ENCODE results near the gene UNC93B1. TPM values are rescaled to one million over a fixed set of nuclear protein-coding genes. Genes with fewer than 3 reads are reported as not detected.

The UNC93B1 gene
- polyA plus RNA-seq, 1 experiment: 38.0 TPM

GRCh38 chr11:68014157-68014946 lies 10.5 kb upstream of the UNC93B1 start:
- no peak overlapping the region for H3K4me3 ChIP-seq (ENCODE audit: low read depth, low read length)
- ChIA-PET POLR2A (no interaction called here), CTCF (interaction anchor here (0.8 to 2.6 kb wide), 6 partner anchors 11 to 195 kb away, joined by 3 to 7 read pairs (median 3); partner anchors contain the start of gene NDUFS8)
- H3K36me3 ChIP-seq (ENCODE audit: control insufficient read depth, insufficient read depth, low read length): no peaks in the 10 kb centered on the region; the same call in 1 of the 2 replicates
- no peaks in the 10 kb centered on the region for H3K27me3 ChIP-seq (ENCODE audit: control insufficient read depth, insufficient read depth, low read length)
- TF ChIP-seq, protein P1, sequence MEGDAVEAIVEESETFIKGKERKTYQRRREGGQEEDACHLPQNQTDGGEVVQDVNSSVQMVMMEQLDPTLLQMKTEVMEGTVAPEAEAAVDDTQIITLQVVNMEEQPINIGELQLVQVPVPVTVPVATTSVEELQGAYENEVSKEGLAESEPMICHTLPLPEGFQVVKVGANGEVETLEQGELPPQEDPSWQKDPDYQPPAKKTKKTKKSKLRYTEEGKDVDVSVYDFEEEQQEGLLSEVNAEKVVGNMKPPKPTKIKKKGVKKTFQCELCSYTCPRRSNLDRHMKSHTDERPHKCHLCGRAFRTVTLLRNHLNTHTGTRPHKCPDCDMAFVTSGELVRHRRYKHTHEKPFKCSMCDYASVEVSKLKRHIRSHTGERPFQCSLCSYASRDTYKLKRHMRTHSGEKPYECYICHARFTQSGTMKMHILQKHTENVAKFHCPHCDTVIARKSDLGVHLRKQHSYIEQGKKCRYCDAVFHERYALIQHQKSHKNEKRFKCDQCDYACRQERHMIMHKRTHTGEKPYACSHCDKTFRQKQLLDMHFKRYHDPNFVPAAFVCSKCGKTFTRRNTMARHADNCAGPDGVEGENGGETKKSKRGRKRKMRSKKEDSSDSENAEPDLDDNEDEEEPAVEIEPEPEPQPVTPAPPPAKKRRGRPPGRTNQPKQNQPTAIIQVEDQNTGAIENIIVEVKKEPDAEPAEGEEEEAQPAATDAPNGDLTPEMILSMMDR (IDR thresholded peaks at IDR 0.05; ENCODE audit: insufficient read depth, low read depth, low read length): no peak
- DNase-seq (ENCODE audit: low read depth): no peak

DNA sequence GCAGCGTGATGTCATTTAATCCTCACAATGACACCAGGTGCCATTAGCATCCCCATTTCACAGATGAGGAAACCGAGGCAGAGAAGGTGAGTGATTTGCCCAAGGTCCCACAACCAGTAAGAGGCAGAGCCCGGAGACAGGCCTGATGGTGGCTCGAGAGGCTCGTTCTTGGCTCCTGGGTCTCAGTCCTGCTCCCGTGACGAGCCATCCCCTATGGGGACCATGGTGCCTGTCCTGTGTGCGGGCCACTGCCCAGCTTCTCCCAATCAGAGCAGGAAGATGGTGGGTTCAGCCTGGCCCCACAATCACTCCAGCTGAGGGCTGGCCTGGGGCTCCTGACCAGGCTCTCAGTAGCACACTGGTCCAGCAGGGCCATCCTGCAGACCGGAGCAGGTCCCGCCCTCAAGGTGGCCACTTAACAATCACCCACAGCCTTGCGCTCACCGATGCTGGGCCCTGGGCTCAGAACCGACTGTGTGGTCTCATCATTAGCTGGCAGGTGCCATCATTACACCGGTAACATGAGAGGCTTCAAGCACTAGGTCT lies 9.8 kb upstream of the UNC93B1 start:
- H3K27me3 ChIP-seq (ENCODE audit: control insufficient read depth, insufficient read depth, low read length): no peaks in the 10 kb centered on the region
- DNase-seq (ENCODE audit: low read depth): no peak
- H3K4me3 ChIP-seq (ENCODE audit: low read depth, low read length): no peak overlapping the region
- no peaks in the 10 kb centered on the region; the same call in 1 of the 2 replicates for H3K36me3 ChIP-seq (ENCODE audit: control insufficient read depth, insufficient read depth, low read length)
- CTCF ChIA-PET: interaction anchor here (0.8 to 2.6 kb wide), 6 partner anchors 8 to 196 kb away, joined by 3 to 9 read pairs (median 4); partner anchors contain the start of gene NDUFS8
- POLR2A ChIA-PET: interaction anchor here (0.6 kb wide), 1 partner anchor 14 kb away, joined by 3 read pairs; no protein-coding TSS in a partner anchor
- TF ChIP-seq, protein P1 (IDR thresholded peaks at IDR 0.05; ENCODE audit: insufficient read depth, low read depth, low read length): no peak

DNA sequence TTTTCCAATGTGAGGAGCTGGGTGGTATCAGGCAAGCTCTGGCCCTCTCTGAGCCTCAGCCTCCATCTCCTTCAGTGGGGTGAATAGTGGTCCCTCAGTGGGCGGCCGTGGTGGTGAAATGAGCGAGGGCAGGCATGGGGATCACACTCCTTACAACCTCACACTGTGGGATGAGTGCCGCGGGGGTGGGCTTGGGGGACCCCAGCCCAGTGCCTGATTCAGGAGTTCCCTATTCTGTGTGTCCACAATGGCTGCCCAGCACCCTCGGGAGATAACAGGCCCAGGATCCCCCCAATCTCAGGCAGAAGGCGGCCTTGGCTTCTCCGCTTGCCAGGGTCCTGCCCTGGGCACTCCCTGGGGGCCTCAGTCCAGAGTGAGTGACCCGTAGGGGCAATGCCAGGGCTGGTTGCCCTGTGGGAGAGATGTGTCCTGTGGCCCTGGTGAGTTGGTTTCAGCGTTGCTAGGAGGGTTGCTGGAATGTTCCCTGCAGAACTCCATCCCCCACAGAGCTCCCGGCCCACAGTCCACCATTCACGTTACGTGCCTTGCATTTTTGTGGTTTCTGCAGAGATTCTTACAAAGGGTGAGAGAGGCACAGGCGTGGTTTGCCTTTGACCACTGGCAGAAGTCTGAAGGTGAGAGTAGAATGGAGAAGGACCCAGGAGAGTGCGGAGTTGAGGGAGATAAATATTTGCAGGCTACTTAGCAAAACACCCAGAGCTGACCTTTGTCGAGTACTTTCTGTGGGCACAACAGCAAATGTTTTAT lies 9.1 kb upstream of the UNC93B1 start:
- TF ChIP-seq, protein P1 (IDR thresholded peaks at IDR 0.05; ENCODE audit: insufficient read depth, low read depth, low read length): no peak
- ChIA-PET POLR2A (interaction anchor here (0.6 kb wide), 1 partner anchor 13 kb away, joined by 3 read pairs; no protein-coding TSS in a partner anchor), CTCF (interaction anchor here (1.0 to 2.6 kb wide), 4 partner anchors 9 to 197 kb away, joined by 3 to 9 read pairs (median 6); no protein-coding TSS in a partner anchor)
- peak; percentile 94 for DNase-seq (ENCODE audit: low read depth)
- no peak overlapping the region for H3K4me3 ChIP-seq (ENCODE audit: low read depth, low read length)
- H3K36me3 ChIP-seq (ENCODE audit: control insufficient read depth, insufficient read depth, low read length): no peaks in the 10 kb centered on the region; the same call in 1 of the 2 replicates
- no peaks in the 10 kb centered on the region for H3K27me3 ChIP-seq (ENCODE audit: control insufficient read depth, insufficient read depth, low read length)

- POLR2A ChIA-PET: no interaction called here
- CTCF ChIA-PET: interaction anchor here (1.3 to 1.7 kb wide), 2 partner anchors 10 to 57 kb away, joined by 3 to 9 read pairs; no protein-coding TSS in a partner anchor
- TF ChIP-seq, protein P1 (IDR thresholded peaks at IDR 0.05; ENCODE audit: insufficient read depth, low read depth, low read length): no peak
- Histone ChIP-seq H3K27me3 (ENCODE audit: control insufficient read depth, insufficient read depth, low read length) (no peaks in the 10 kb centered on the region), H3K4me3 (ENCODE audit: low read depth, low read length) (no peak overlapping the region), H3K36me3 (ENCODE audit: control insufficient read depth, insufficient read depth, low read length) (no peaks in the 10 kb centered on the region; the same call in 1 of the 2 replicates)
- DNase-seq (ENCODE audit: low read depth): no peak
Observed at GRCh38 chr11:68012044-68012842, 8.3 kb upstream of the UNC93B1 start.

Measured in BJ (cell line).